PFSK-1 (cell line): ENCODE data around the gene HLCS.

ENCODE experiments used
- FOXP2 ChIP-seq: optimal IDR thresholded peaks from 2 replicates; pipeline ENCODE3; 2011; ENCODE audit warnings: borderline replicate concordance, control low read depth, inconsistent platforms; ENCODE audit not compliant: insufficient read depth; ENCODE audit errors: extremely low read length, extremely low read depth
- POLR2AphosphoS5 ChIP-seq: IDR thresholded peaks from 2 replicates; pipeline ENCODE4 v1.6.1; 2012; ENCODE audit warnings: low read depth, mild to moderate bottlenecking, control low read depth, low read length, moderate library complexity
- SIN3A ChIP-seq: IDR thresholded peaks from 2 replicates; pipeline ENCODE4 v1.6.1; 2012; ENCODE audit warnings: mild to moderate bottlenecking, low read length, moderate library complexity, borderline replicate concordance; ENCODE audit not compliant: insufficient read depth
- TAF1 ChIP-seq: IDR thresholded peaks from 2 replicates; pipeline ENCODE4 v1.6.1; 2012; ENCODE audit warnings: low read length, control low read depth, borderline replicate concordance; ENCODE audit not compliant: insufficient read depth
- TF ChIP-seq, protein P1 (sequence below), 2 experiments: IDR thresholded peaks; 2 replicates each; pipeline versions ENCODE4 v1.6.1 to v1.8.0; 2011 to 2012; ENCODE audit warnings: low read depth in 2 of 2, low read length in 2 of 2, control low read depth in 1 of 2, inconsistent platforms in 1 of 2, mild to moderate bottlenecking in 1 of 2, moderate library complexity in 1 of 2; ENCODE audit not compliant: insufficient read depth in 1 of 2

Gene HLCS

GRCh38 chr21:36964398-36964797 is 2.1 kb downstream of the HLCS start:
- TF ChIP-seq TAF1 (no peak), SIN3A (no peak), FOXP2 (no peak), POLR2AphosphoS5 (no peak)
- TF ChIP-seq, protein P1, sequence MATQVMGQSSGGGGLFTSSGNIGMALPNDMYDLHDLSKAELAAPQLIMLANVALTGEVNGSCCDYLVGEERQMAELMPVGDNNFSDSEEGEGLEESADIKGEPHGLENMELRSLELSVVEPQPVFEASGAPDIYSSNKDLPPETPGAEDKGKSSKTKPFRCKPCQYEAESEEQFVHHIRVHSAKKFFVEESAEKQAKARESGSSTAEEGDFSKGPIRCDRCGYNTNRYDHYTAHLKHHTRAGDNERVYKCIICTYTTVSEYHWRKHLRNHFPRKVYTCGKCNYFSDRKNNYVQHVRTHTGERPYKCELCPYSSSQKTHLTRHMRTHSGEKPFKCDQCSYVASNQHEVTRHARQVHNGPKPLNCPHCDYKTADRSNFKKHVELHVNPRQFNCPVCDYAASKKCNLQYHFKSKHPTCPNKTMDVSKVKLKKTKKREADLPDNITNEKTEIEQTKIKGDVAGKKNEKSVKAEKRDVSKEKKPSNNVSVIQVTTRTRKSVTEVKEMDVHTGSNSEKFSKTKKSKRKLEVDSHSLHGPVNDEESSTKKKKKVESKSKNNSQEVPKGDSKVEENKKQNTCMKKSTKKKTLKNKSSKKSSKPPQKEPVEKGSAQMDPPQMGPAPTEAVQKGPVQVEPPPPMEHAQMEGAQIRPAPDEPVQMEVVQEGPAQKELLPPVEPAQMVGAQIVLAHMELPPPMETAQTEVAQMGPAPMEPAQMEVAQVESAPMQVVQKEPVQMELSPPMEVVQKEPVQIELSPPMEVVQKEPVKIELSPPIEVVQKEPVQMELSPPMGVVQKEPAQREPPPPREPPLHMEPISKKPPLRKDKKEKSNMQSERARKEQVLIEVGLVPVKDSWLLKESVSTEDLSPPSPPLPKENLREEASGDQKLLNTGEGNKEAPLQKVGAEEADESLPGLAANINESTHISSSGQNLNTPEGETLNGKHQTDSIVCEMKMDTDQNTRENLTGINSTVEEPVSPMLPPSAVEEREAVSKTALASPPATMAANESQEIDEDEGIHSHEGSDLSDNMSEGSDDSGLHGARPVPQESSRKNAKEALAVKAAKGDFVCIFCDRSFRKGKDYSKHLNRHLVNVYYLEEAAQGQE (IDR thresholded peaks at IDR 0.05; ENCODE audit: insufficient read depth in 1 of 2, low read depth in 2 of 2, low read length in 2 of 2): no peak

GRCh38 chr21:36962098-36962780 is 4.2 kb downstream of the HLCS start:
- TF ChIP-seq, protein P1 (IDR thresholded peaks at IDR 0.05; ENCODE audit: insufficient read depth in 1 of 2, low read depth in 2 of 2, low read length in 2 of 2): no peak
- no peak for TF ChIP-seq SIN3A
- TF ChIP-seq TAF1: no peak
- no peak for TF ChIP-seq FOXP2
- TF ChIP-seq POLR2AphosphoS5: no peak

DNA sequence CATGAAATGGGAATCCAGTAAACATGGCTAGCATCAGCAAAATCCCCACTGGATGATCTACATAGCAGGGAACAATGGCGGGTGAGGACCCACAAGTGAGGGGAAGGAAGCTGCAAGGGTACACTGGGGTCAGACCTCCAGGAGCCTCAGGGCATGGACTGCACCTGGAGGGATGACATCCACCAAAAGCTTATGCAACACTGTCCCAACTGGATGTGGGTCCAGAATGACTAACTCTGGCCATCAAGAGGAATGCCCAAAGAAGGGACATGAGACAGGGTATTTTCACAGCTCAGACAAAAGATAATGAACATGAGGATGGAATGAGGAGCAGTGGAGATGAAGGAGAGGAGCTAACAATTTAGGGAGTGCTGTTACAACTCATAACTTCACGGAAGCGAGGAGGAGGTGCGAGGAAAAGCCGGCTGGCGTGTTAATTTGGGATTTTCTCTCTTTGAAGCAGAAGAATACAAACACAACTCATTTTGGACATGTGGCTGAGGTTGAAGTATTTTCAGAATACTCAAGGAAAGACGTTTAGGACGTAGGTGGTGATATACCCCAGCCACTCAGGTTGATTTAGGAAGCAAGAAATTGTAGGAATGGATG is 5.7 kb downstream of the HLCS start:
- TF ChIP-seq TAF1 (no peak), POLR2AphosphoS5 (no peak), SIN3A (no peak), FOXP2 (no peak)
- TF ChIP-seq, protein P1 (IDR thresholded peaks at IDR 0.05; ENCODE audit: insufficient read depth in 1 of 2, low read depth in 2 of 2, low read length in 2 of 2): no peak

GRCh38 chr21:36959020-36959835 is 7.2 kb downstream of the HLCS start:
- TF ChIP-seq POLR2AphosphoS5 (no peak), SIN3A (no peak), FOXP2 (no peak), TAF1 (no peak)
- TF ChIP-seq, protein P1 (IDR thresholded peaks at IDR 0.05; ENCODE audit: insufficient read depth in 1 of 2, low read depth in 2 of 2, low read length in 2 of 2): no peak
